Endodermal cell (in vitro differentiated cells): ENCODE results near the gene SMAD3. TPM values are rescaled to one million over a fixed set of nuclear protein-coding genes. Genes with fewer than 3 reads are reported as not detected.

ENCODE experiments used
- DNase-seq: peaks from one replicate; pipeline ENCODE4 v3.0.0-alpha.2; 2017
- H3K27ac ChIP-seq: 2 replicates; pipeline ENCODE4 v1.5.1; 2013; ENCODE audit warnings: mild to moderate bottlenecking, low read depth, low read length, moderate library complexity
- H3K27me3 ChIP-seq: 2 replicates; pipeline ENCODE4 v1.6.1; 2013; ENCODE audit warnings: mild to moderate bottlenecking, low read length, moderate library complexity; ENCODE audit not compliant: insufficient read depth, control insufficient read depth, poor library complexity, severe bottlenecking
- H3K36me3 ChIP-seq: 2 replicates; pipeline ENCODE4 v1.7.0; 2013; ENCODE audit warnings: mild to moderate bottlenecking, low read length, moderate library complexity; ENCODE audit not compliant: control insufficient read depth, insufficient read depth
- H3K4me1 ChIP-seq: one replicate; pipeline ENCODE4 v1.7.0; 2013; ENCODE audit warnings: low read length; ENCODE audit not compliant: control insufficient read depth, insufficient read depth
- H3K4me3 ChIP-seq: 2 replicates; pipeline ENCODE4 v1.5.1; 2013; ENCODE audit warnings: mild to moderate bottlenecking, low read length, moderate library complexity
- H3K9ac ChIP-seq: 2 replicates; pipeline ENCODE4 v1.6.1; 2013; ENCODE audit warnings: mild to moderate bottlenecking, low read length, moderate library complexity; ENCODE audit not compliant: poor library complexity, severe bottlenecking; ENCODE audit errors: extremely low read depth
- H3K9me3 ChIP-seq: 2 replicates; pipeline ENCODE4 v1.6.1; 2013; ENCODE audit warnings: mild to moderate bottlenecking, low read length, moderate library complexity; ENCODE audit not compliant: control insufficient read depth
- H3K27ac Mint-ChIP-seq: 2 replicates; pipeline ENCODE4 v1.8.0; 2020; ENCODE audit warnings: mixed read lengths
- H3K27me3 Mint-ChIP-seq: 2 replicates; pipeline ENCODE4 v1.8.0; 2021; ENCODE audit warnings: mild to moderate bottlenecking, mixed read lengths; ENCODE audit not compliant: insufficient read depth
- H3K36me3 Mint-ChIP-seq: 2 replicates; pipeline ENCODE4 v1.8.0; 2020; ENCODE audit warnings: low read depth, mixed read lengths
- H3K4me1 Mint-ChIP-seq: 2 replicates; pipeline ENCODE4 v1.8.0; 2020; ENCODE audit warnings: mixed read lengths
- H3K4me3 Mint-ChIP-seq: 2 replicates; pipeline ENCODE4 v1.8.0; 2020; ENCODE audit warnings: mild to moderate bottlenecking, moderate library complexity, mixed read lengths
- H3K9me3 Mint-ChIP-seq: 2 replicates; pipeline ENCODE4 v1.8.0; 2020; ENCODE audit warnings: mild to moderate bottlenecking, mixed read lengths
- CTCF ChIP-seq: fragments of 200-600 bp; sonication (generic); conservative IDR thresholded peaks from 2 replicates; pipeline ENCODE4 v1.5.0; 2021; ENCODE audit warnings: antibody characterized with exemption, mild to moderate bottlenecking
- WGBS, 2 experiments: methylation state at CpG; one replicate each; pipeline versions ENCODE4 v1.1.5 to v1.1.7; 2013; ENCODE audit warnings: missing lambda C conversion rate in 2 of 2, mixed read lengths in 1 of 2; ENCODE audit not compliant: insufficient coverage in 1 of 2, insufficient read length in 1 of 2; 5-methylcytosine and 5-hydroxymethylcytosine counted together
- total RNA-seq, 2 donors: library from RNA; stranded (reverse); fragmentation: NEBNext Ultra II Directional in 1 of 2; extraction: Animal tissue kit (Norgen Biotek cat#: 25700) in 1 of 2; gene quantifications; 2 replicates in 1 of 2; 3 replicates in 1 of 2; pipeline ENCODE4 v1.2.1, GENCODE V29; 2021

SMAD3 gene
- total RNA-seq, 2 donors from 2014 or later: 7.8 to 9.6 TPM

GRCh38 chr15:67118808-67119207, 53.4 kb downstream of the SMAD3 start:
- H3K27me3 Mint-ChIP-seq: peaks cover 29% of the 10 kb centered on the region
- H3K9me3 Mint-ChIP-seq: no peaks in the 10 kb centered on the region
- Histone ChIP-seq H3K36me3 (peaks cover 5% of the 10 kb centered on the region), H3K9me3 (no peaks in the 10 kb centered on the region), H3K4me3 (no peak overlapping the region), H3K27me3 (no peaks in the 10 kb centered on the region), H3K27ac (no peak overlapping the region), H3K4me1 (peaks cover 19% of the 10 kb centered on the region), H3K9ac (no peak overlapping the region)
- H3K4me1 Mint-ChIP-seq: peaks cover 37% of the 10 kb centered on the region
- no peaks in the 10 kb centered on the region for H3K36me3 Mint-ChIP-seq
- WGBS, 2 experiments: 94 to 97% methylated on average over 4 to 5 of the region's 5 CpGs
- H3K4me3 Mint-ChIP-seq: no peak overlapping the region
- H3K27ac Mint-ChIP-seq: no peak overlapping the region
- TF ChIP-seq CTCF: no peak
- no peak for DNase-seq

GRCh38 chr15:67119238-67119846, 53.9 kb downstream of the SMAD3 start:
- Mint-ChIP-seq H3K4me3 (no peak overlapping the region), H3K27ac (no peak overlapping the region), H3K36me3 (no peaks in the 10 kb centered on the region), H3K4me1 (peaks cover 42% of the 10 kb centered on the region), H3K27me3 (peaks cover 25% of the 10 kb centered on the region), H3K9me3 (no peaks in the 10 kb centered on the region)
- H3K27ac ChIP-seq: no peak overlapping the region
- peaks cover 19% of the 10 kb centered on the region for H3K4me1 ChIP-seq
- peaks cover 5% of the 10 kb centered on the region for H3K36me3 ChIP-seq
- no peak overlapping the region for H3K4me3 ChIP-seq
- 87 to 98% methylated on average over 4 to 6 of the region's 6 CpGs for WGBS, 2 experiments
- H3K9me3 ChIP-seq: no peaks in the 10 kb centered on the region
- DNase-seq: no peak
- no peak overlapping the region for H3K9ac ChIP-seq
- H3K27me3 ChIP-seq: no peaks in the 10 kb centered on the region
- TF ChIP-seq CTCF: no peak

GRCh38 chr15:67120009-67120838, 54.8 kb downstream of the SMAD3 start:
- Mint-ChIP-seq H3K4me3 (no peak overlapping the region), H3K9me3 (no peaks in the 10 kb centered on the region), H3K4me1 (peaks cover 35% of the 10 kb centered on the region), H3K27me3 (peaks cover 21% of the 10 kb centered on the region), H3K27ac (no peak overlapping the region), H3K36me3 (no peaks in the 10 kb centered on the region)
- Histone ChIP-seq H3K27ac (no peak overlapping the region), H3K27me3 (no peaks in the 10 kb centered on the region), H3K36me3 (no peaks in the 10 kb centered on the region), H3K4me3 (no peak overlapping the region), H3K4me1 (peaks cover 11% of the 10 kb centered on the region), H3K9me3 (no peaks in the 10 kb centered on the region), H3K9ac (no peak overlapping the region)
- WGBS, 2 experiments: 85% methylated on average over 6 to 9 of the region's 9 CpGs
- DNase-seq: no peak
- no peak for TF ChIP-seq CTCF
